Panc1 (cell line): Measurements from ENCODE around the gene DDX49.

Experiments used
- CTCF ChIP-seq: fragments of 450-650 bp; IDR thresholded peaks from 2 replicates; pipeline ENCODE4 v1.5.1; 2017; ENCODE audit warnings: mild to moderate bottlenecking
- POLR2AphosphoS5 ChIP-seq: IDR thresholded peaks from 2 replicates; pipeline ENCODE4 v1.6.1; 2012; ENCODE audit warnings: mild to moderate bottlenecking, low read depth, low read length, moderate library complexity
- REST ChIP-seq, 2 experiments: IDR thresholded peaks; 2 replicates each; pipeline ENCODE4 v1.6.1; 2011 to 2012; ENCODE audit warnings: low read depth in 2 of 2, control low read depth in 1 of 2, low read length in 1 of 2, mild to moderate bottlenecking in 1 of 2, moderate library complexity in 1 of 2; ENCODE audit not compliant: insufficient read depth in 1 of 2
- SIN3A ChIP-seq: IDR thresholded peaks from 2 replicates; pipeline ENCODE4 v1.6.1; 2012; ENCODE audit warnings: low read depth, mild to moderate bottlenecking, low read length, moderate library complexity, borderline replicate concordance; ENCODE audit not compliant: insufficient read depth
- TCF7L2 ChIP-seq: IDR thresholded peaks from 2 replicates; pipeline ENCODE4 v1.6.1; 2011; ENCODE audit warnings: mild to moderate bottlenecking, low read depth, low read length, inconsistent platforms

DNA sequence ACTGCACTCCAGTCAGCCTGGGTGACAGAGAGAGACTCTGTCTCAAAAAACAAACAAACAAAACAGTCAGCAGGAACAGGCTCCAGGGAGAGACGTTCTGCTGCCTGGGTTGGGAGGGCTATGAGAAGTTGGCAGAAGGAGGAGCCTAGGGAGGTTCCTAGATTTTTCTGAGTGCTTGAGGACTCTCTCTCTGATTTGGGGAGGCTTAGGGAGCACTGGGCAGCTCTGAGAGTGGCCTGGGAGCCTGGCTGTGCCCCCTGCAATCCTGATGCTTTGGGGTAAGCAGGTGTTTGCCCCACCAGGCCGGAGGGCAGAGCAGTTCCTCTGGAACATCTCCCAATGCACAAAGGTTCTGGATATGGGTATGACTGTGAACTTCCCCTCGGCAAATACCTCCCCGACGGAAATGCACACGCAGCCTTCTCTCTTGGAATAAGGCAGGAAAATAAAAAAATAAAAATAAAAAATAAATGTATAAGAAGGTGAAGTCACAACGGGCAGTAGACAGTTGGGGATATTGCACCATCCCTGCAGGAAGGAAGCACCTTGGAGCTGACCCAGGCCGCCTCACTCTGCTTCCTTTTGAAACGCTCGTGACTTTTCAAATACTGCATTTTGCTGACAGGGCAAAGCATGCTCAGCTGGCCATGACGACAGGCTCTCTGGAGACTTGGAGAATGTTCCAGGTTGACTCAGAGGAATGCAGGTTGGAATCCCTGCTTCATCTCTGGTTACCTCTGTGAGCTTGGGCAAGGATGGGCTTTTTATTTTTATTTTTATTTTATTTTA is 48.0 kb downstream of the DDX49 start:
- TF ChIP-seq CTCF (no peak), POLR2AphosphoS5 (no peak), REST (IDR thresholded peaks at IDR 0.05; ENCODE audit: insufficient read depth in 1 of 2, low read depth in 2 of 2, low read length in 1 of 2) (no peak), SIN3A (no peak), TCF7L2 (no peak)
